A673 (cell line): ENCODE results near the gene GAD2. TPM values are rescaled to one million over a fixed set of nuclear protein-coding genes. Genes with fewer than 3 reads are reported as not detected.

Experiments
- BruUV-seq: library from RNA; stranded (reverse); fragments of 400-500 nt; replicated peaks from 2 replicates; lab custom pipeline; 2021; lab: Mats Ljungman, UMichigan
- CTCF ChIA-PET: fragments of 300-600 bp; sonication (Branson Sonifier 250); formaldehyde crosslinking; loops from one replicate; lab custom pipeline; 2022; ENCODE audit warnings: antibody characterized with exemption; lab: Charles Lee
- POLR2A ChIA-PET: fragments of 300-600 bp; sonication (Branson Sonifier 250); formaldehyde crosslinking; loops from one replicate; lab custom pipeline; 2022; ENCODE audit warnings: antibody characterized with exemption; ENCODE audit not compliant: low non-redundant PET; lab: Charles Lee
- DNase-seq: peaks from one replicate; pipeline ENCODE4 v3.0.0-alpha.2; 2015; ENCODE audit warnings: low spot score
- H3K27ac ChIP-seq: fragments of 200-600 bp; sonication (generic); 2 replicates; pipeline ENCODE4 v1.5.1; 2016; ENCODE audit warnings: mixed run types, low read depth, mild to moderate bottlenecking, mixed read lengths, antibody characterized with exemption, low read length; ENCODE audit not compliant: poor library complexity, severe bottlenecking
- H3K27me3 ChIP-seq: fragments of 200-600 bp; sonication (generic); replicated peaks from 2 replicates; pipeline ENCODE4 v1.6.1; 2017; ENCODE audit warnings: mixed run types, low read depth, mild to moderate bottlenecking, mixed read lengths, antibody characterized with exemption, low read length; ENCODE audit not compliant: insufficient read depth, poor library complexity
- H3K36me3 ChIP-seq: fragments of 200-600 bp; sonication (generic); 2 replicates; pipeline ENCODE4 v1.6.1; 2016; ENCODE audit warnings: mixed run types, mild to moderate bottlenecking, mixed read lengths, antibody characterized with exemption, low read length; ENCODE audit not compliant: insufficient read depth, poor library complexity, severe bottlenecking
- H3K4me1 ChIP-seq: fragments of 200-600 bp; sonication (generic); 2 replicates; pipeline ENCODE4 v1.6.1; 2017; ENCODE audit warnings: mixed run types, mild to moderate bottlenecking, mixed read lengths, antibody characterized with exemption, low read length; ENCODE audit not compliant: insufficient read depth, poor library complexity, severe bottlenecking
- H3K4me3 ChIP-seq: fragments of 200-600 bp; sonication (generic); 2 replicates; pipeline ENCODE4 v1.5.1; 2016; ENCODE audit warnings: low read depth, mixed run types, mild to moderate bottlenecking, mixed read lengths, low read length; ENCODE audit not compliant: poor library complexity, severe bottlenecking
- H3K9me3 ChIP-seq: fragments of 200-600 bp; sonication (generic); 2 replicates; pipeline ENCODE4 v1.6.1; 2016; ENCODE audit warnings: mixed run types, low read depth, mild to moderate bottlenecking, mixed read lengths, antibody characterized with exemption, low read length; ENCODE audit not compliant: poor library complexity, severe bottlenecking
- CTCF ChIP-seq: fragments of 300-800, 200-600 bp; sonication (generic); conservative IDR thresholded peaks from 2 replicates; pipeline ENCODE4 v1.5.1; 2017; ENCODE audit warnings: low read depth, mild to moderate bottlenecking, antibody characterized with exemption, low read length, moderate library complexity, mixed read lengths
- EZH2 ChIP-seq: fragments of 200-600 bp; sonication (generic); IDR thresholded peaks from 2 replicates; pipeline ENCODE4 v1.6.1; 2017; ENCODE audit warnings: borderline replicate concordance, low read depth, mild to moderate bottlenecking, mixed read lengths, antibody characterized with exemption, low read length; ENCODE audit not compliant: poor library complexity, severe bottlenecking
- intact Hi-C: fragments of 100-400 bp; cut with micrococcal nuclease; formaldehyde crosslinking; loops from one replicate; pipeline ENCODE4 v1.10.0; 2022; ENCODE audit not compliant: unreplicated experiment
- total RNA-seq: library from RNA; stranded (reverse); gene quantifications from 2 replicates; pipeline ENCODE4 v1.2.3, GENCODE V29; 2021

The GAD2 gene
- total RNA-seq, 1 experiment from 2014 or later = 0.28 TPM

- intact Hi-C loops = no loop called here
- H3K9me3 ChIP-seq = no peaks in the 10 kb centered on the region
- POLR2A ChIA-PET = no interaction called here
Measured at GRCh38 chr10:26331371-26331770, 114.8 kb downstream of the GAD2 start.

GRCh38 chr10:26334232-26334931, 117.8 kb downstream of the GAD2 start:
- ChIA-PET CTCF (interaction anchor here (1.1 kb wide), 1 partner anchor 222 kb away, joined by 3 read pairs; no protein-coding TSS in a partner anchor), POLR2A (no interaction called here)
- no peak for TF ChIP-seq EZH2
- TF ChIP-seq CTCF = no peak

More at GRCh38 chr10:26331371-26331770, 114.8 kb downstream of the GAD2 start:
- DNase-seq = no peak
- TF ChIP-seq CTCF = no peak
- no peak for TF ChIP-seq EZH2
- no TSS peak for BruUV-seq
- Histone ChIP-seq H3K4me1 (no peaks in the 10 kb centered on the region), H3K27ac (no peak overlapping the region), H3K4me3 (no peak overlapping the region), H3K36me3 (no peaks in the 10 kb centered on the region), H3K27me3 (no peaks in the 10 kb centered on the region)
- CTCF ChIA-PET = no interaction called here

GRCh38 chr10:26334932-26335573, 118.5 kb downstream of the GAD2 start:
- Histone ChIP-seq H3K4me3 (no peak overlapping the region), H3K9me3 (no peaks in the 10 kb centered on the region), H3K27me3 (no peaks in the 10 kb centered on the region), H3K4me1 (no peaks in the 10 kb centered on the region), H3K27ac (no peak overlapping the region), H3K36me3 (no peaks in the 10 kb centered on the region)
- ChIA-PET CTCF (interaction anchor here (0.8 to 1.1 kb wide), 2 partner anchors 221 to 223 kb away, joined by 3 read pairs; no protein-coding TSS in a partner anchor), POLR2A (no interaction called here)
- peak; percentile 81 for DNase-seq
- intact Hi-C loops = loop anchor here (1.0 to 5.0 kb wide), 4 partner anchors 222 to 1025 kb away; no protein-coding TSS in a partner anchor
- no TSS peak for BruUV-seq
- TF ChIP-seq EZH2 (no peak), CTCF (peak; percentile 87)

More at GRCh38 chr10:26334232-26334931, 117.8 kb downstream of the GAD2 start:
- intact Hi-C loops = loop anchor here (2.0 kb wide), 1 partner anchor 546 kb away; no protein-coding TSS in a partner anchor
- Histone ChIP-seq H3K9me3 (no peaks in the 10 kb centered on the region), H3K4me3 (no peak overlapping the region), H3K4me1 (no peaks in the 10 kb centered on the region), H3K27ac (no peak overlapping the region), H3K27me3 (no peaks in the 10 kb centered on the region), H3K36me3 (no peaks in the 10 kb centered on the region)
- DNase-seq = no peak
- BruUV-seq = no TSS peak
